ENCODE data around the gene IQSEC1.

IQSEC1 gene

DNA sequence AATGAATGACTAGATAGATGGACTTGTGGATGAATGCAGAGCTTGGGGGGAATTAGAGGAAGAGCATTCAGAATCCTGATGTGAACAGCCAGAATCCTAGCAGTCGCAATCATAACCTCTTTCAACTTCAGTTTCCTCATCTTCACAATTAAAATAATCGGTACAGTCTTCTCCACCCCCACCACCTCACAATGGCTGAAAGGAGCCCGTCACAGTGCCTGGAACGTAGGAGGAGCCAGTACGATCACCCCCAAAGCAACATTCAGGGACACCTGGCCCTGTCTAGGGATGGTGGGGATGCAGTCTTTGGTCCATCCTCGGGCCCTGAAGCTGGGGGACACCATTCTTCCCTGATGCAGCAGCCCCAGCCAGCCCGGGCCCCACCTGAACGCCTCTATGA is 151.5 kb downstream of the IQSEC1 start:
- DNase-seq (ENCODE audit: low spot score), result no peak
- TF ChIP-seq, protein P1, sequence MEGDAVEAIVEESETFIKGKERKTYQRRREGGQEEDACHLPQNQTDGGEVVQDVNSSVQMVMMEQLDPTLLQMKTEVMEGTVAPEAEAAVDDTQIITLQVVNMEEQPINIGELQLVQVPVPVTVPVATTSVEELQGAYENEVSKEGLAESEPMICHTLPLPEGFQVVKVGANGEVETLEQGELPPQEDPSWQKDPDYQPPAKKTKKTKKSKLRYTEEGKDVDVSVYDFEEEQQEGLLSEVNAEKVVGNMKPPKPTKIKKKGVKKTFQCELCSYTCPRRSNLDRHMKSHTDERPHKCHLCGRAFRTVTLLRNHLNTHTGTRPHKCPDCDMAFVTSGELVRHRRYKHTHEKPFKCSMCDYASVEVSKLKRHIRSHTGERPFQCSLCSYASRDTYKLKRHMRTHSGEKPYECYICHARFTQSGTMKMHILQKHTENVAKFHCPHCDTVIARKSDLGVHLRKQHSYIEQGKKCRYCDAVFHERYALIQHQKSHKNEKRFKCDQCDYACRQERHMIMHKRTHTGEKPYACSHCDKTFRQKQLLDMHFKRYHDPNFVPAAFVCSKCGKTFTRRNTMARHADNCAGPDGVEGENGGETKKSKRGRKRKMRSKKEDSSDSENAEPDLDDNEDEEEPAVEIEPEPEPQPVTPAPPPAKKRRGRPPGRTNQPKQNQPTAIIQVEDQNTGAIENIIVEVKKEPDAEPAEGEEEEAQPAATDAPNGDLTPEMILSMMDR (IDR thresholded peaks at IDR 0.05; ENCODE audit: extremely low read depth, missing control alignments), result no peak

DNA sequence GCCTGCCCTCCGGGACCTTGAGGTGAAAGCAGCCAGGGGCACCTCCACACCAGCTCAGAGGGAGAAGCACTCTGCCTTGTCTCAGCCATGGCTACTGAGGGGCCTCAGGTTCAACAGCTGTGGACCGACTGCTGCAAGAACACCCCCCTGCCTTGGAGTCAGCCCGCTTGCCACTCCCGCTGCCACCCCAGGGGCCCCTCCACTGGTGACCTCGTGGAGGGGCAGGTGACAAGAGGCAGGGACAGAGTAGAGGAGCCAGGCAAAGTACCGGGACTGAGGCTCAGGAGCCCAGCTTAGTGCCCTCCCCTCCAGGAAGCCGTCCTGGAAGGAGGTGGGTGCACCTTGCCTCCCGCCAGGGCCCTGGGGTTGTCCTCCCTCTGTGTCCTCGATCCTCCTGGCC is 152.3 kb downstream of the IQSEC1 start:
- DNase-seq (ENCODE audit: low spot score), result no peak
- TF ChIP-seq, protein P1 (IDR thresholded peaks at IDR 0.05; ENCODE audit: extremely low read depth, missing control alignments), result no peak

DNA sequence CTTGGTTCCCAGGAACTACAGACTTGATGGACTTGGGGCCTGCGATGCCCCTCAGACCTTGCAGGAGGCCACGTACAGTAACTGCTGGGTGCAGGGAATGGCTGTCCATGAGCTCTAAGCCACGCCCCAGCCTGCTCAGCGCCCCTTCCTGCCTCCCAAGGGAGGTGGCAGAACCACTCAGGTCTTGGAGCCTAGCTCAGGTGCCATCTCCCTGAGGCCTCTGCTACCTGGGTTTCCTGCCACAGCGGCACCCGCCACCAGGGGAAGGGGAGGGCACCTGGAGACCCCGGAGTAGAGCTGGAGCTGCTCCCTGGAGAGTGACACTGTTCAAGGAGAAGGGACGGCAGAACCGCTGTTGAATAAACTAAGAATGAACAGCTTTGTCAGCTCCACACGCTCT is 154.0 kb downstream of the IQSEC1 start:
- TF ChIP-seq, protein P1 (IDR thresholded peaks at IDR 0.05; ENCODE audit: extremely low read depth, missing control alignments), result no peak
- DNase-seq (ENCODE audit: low spot score), result no peak

DNA sequence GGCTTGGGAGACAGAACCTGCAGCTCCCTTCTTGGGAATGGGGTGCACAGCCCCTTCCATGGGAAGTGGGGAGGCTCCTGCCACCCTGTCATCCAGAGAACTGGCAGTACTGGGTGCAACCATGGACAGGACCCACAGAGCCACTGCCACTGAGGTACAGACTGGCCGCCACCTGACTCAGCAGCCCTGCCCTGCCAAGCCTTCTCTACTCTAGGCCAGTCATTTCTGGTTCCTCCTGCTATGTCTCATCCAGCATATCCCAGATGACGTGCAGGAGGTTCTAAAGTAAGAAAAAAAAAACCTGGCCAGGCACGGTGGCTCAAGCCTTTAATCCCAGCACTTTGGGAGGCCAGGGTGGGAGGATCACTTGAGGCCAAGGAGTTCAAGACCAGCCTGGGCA is 155.0 kb downstream of the IQSEC1 start:
- TF ChIP-seq, protein P1 (IDR thresholded peaks at IDR 0.05; ENCODE audit: extremely low read depth, missing control alignments), result no peak
- no peak for DNase-seq (ENCODE audit: low spot score)

DNA sequence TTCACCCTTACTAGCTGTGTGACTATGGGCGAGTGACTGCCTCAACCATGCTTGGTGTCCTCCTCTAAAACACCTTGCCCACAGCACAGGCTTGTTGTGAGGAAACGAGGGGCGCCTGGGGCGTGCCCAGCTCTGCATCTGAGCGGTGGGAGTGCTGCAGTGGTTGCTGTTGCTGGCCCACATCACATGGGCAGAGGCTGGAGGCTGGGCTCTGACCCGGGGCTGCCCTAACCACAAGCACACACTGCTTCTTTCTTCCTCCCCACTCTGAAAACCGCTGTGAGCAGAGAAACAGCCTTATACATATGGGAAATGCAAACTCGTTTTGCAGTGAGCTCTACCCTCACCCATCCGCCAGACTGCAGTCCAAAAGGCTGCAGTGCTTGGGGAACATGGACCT is 157.1 kb downstream of the IQSEC1 start:
- peak; percentile 51 for DNase-seq (ENCODE audit: low spot score)

DNA sequence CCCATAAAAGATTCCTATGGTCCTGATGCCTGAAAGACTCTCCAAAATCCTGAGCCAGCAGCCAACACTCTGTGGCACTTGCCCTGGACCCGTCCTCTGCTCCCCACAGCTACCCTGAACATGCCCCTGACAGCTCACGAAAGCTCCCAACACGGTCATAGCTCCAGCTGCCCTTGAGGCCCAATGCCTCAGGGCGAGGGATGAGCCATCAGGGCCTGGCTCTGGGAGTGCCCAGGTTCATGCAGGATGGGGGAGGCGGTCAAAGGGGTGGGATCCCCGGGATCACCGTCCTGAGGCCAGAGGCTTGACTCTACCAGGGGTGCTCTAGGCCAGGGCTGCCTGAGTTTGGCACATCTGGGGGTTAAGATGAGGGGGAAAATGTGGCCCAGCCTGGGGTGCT is 159.1 kb downstream of the IQSEC1 start:
- TF ChIP-seq, protein P1 (IDR thresholded peaks at IDR 0.05; ENCODE audit: extremely low read depth, missing control alignments), result no peak
- no peak for DNase-seq (ENCODE audit: low spot score)

More for the DNA sequence above, 157.1 kb downstream of the IQSEC1 start:
- TF ChIP-seq, protein P1 (IDR thresholded peaks at IDR 0.05; ENCODE audit: extremely low read depth, missing control alignments), result no peak

DNA sequence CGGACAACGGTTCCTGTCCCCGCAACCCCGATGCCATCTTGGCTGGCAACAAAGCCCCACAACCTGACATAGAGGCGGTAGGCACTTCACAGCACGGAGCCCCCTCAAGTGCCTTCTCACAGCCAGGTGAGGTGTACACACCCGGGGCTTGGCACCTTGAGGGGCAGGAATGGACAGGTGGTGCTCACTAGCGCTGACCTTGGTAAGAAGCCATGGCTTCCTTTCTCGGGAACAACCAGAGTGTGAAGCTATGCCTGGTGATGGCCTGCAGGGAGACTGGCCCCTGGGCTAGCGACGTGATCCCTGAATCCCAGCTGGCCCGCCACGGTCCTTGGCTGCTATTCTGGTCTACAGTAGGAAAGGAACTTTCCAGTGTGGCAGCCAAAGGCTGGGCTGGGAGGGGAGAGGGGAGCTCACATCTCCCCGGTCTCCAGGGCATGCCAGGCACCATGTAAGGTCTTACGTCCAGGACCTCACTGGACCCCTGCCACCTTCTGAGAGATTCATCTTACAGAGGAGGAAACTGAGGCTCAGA is 161.3 kb downstream of the IQSEC1 start:
- no peak for DNase-seq (ENCODE audit: low spot score)
- TF ChIP-seq, protein P1 (IDR thresholded peaks at IDR 0.05; ENCODE audit: extremely low read depth, missing control alignments), result no peak

All from GM20000 (cell line).